GM12873 (cell line): ENCODE data around the gene DIS3L2.

Source experiments
- TF ChIP-seq, protein P1 (sequence below): IDR thresholded peaks from 2 replicates; pipeline ENCODE4 v1.5.1; 2012; ENCODE audit warnings: low read depth, mild to moderate bottlenecking, moderate library complexity, low read length, control low read depth; ENCODE audit not compliant: insufficient read depth; ENCODE audit errors: missing control alignments

Gene DIS3L2

DNA sequence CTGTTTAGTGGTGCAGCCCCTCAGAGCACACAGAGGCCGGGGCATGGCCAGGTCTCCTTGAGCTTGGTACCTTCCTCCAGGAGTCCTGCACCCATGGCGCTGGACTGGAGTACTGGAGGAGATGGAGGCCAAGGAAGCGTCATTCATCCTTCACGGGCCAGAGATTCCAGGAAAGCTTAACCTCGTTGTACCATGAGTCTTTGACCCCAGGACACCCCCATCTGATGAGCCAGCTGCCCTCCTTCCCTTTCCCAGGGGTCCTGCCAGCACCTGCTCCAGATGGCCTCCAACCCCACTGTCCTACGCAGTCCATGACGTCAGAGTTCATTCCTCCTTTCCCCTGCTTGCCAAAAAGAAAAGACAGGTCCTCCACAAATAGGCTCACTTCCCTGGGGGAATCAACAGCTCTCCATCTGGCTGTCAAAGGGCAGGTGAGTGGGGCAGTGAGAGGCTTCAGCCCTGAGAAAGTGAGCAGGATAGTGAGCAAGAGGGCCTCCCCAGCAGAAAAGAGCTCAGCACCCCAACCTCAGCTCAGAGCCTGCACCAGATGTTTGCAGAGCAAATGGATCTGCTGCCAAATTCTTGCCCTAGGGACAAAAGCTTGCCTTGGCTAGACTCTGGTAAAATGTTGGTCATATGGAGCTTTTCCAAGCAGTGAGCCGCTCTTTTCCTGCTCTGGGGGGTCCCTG lies 30.8 kb upstream of the DIS3L2 start:
- TF ChIP-seq, protein P1, sequence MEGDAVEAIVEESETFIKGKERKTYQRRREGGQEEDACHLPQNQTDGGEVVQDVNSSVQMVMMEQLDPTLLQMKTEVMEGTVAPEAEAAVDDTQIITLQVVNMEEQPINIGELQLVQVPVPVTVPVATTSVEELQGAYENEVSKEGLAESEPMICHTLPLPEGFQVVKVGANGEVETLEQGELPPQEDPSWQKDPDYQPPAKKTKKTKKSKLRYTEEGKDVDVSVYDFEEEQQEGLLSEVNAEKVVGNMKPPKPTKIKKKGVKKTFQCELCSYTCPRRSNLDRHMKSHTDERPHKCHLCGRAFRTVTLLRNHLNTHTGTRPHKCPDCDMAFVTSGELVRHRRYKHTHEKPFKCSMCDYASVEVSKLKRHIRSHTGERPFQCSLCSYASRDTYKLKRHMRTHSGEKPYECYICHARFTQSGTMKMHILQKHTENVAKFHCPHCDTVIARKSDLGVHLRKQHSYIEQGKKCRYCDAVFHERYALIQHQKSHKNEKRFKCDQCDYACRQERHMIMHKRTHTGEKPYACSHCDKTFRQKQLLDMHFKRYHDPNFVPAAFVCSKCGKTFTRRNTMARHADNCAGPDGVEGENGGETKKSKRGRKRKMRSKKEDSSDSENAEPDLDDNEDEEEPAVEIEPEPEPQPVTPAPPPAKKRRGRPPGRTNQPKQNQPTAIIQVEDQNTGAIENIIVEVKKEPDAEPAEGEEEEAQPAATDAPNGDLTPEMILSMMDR, result no peak

DNA sequence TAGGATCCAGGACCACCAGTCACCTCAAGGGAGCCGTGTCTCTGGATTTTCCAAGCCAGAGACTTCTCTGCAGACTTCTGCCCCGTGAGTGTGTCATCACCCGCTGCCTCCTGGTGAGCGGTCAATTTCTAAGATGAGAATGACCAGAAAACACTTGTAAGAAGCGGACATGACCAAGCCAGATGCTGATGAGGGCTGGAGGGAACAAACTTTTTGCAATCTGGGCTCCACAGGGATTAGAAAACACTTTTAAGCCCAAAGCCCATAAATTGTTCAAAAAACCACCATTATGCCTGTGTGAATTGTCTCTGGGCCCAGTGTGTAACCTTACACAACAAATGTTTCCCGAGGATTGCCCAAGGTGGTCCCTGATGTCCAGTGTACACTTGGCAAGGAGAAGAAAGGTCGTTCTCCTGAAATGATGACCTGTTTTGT lies 30.0 kb upstream of the DIS3L2 start:
- TF ChIP-seq, protein P1, result no peak

DNA sequence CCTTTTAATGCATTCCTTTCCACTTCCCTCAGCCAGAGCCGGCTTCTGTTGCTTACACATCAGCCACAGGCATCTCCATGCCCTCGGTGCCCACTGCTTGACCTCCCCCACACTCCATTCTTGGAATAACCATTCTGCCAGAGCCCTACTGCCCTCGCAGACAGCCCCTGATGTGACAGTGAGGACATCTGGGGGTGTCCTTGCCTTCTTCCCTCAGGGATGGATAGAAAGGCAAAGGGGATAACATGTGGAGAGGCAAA lies 28.9 kb upstream of the DIS3L2 start:
- TF ChIP-seq, protein P1, result no peak

DNA sequence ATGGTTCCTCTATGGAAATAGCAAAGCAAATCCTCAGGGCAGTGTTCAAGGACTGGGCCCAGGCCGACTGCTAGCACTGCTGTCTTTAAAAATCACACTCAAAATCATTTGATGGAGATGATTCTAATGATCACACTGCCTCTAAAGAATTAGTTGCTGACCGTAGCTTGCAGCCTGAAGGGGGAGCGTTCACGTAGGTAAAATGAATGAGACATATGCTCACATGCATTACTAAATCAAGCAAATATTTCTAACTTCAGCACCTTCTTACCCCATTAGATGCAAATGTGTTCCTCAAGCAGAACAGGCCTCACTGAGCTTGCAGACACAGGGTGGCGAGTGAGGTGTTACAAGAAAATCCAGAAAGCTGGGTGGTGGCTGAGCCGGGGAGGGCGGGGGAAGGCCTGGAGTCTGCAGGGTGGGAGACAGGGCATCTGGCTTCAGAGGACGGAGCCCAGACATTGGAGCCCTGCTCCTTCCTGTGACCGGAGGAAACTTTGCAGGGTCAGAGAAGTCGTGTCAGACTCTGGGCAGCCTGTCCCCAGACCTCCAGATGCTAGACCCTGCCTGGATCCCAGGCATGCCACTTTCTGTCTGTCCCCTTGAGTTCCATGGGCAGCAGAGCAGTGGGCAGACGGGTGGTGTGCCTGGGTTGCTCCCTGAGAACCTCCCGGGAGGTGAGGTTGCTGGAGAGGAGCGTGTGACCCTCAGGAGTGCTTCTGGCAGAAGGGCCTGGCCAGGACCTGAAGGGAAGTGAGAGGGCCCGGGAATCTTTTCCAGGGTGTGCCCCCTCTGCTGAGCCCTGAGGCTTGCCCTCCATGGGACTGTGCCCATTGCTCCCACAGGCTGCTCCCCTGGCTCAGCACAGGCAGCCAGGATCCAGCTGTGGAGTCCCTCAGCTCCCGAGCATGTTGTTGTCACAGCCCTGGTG lies 28.3 kb upstream of the DIS3L2 start:
- TF ChIP-seq, protein P1, result no peak

DNA sequence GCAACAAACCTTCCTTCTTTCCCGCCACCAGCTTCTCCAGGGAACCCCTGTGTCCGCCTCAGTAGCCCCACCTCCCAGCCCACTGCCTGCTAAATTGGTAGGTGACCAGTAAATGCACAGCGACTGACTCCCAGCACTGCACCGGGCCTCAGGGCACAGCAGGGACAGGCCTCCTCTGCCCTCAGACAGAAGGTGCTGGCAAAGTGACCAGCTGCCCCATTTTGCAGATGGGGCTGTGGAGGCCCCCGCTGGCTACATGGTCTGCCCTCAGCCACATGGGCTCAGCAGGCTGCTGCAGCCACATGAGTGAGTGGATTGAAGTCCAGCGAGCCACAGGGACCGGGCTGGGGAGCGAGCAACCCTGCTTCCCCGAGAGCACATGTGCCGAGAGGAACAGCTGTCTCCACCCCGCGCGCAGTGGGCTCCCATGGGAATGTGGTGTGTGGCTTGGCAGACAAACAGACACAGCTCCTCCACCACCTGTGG lies 27.6 kb upstream of the DIS3L2 start:
- TF ChIP-seq, protein P1, result no peak

DNA sequence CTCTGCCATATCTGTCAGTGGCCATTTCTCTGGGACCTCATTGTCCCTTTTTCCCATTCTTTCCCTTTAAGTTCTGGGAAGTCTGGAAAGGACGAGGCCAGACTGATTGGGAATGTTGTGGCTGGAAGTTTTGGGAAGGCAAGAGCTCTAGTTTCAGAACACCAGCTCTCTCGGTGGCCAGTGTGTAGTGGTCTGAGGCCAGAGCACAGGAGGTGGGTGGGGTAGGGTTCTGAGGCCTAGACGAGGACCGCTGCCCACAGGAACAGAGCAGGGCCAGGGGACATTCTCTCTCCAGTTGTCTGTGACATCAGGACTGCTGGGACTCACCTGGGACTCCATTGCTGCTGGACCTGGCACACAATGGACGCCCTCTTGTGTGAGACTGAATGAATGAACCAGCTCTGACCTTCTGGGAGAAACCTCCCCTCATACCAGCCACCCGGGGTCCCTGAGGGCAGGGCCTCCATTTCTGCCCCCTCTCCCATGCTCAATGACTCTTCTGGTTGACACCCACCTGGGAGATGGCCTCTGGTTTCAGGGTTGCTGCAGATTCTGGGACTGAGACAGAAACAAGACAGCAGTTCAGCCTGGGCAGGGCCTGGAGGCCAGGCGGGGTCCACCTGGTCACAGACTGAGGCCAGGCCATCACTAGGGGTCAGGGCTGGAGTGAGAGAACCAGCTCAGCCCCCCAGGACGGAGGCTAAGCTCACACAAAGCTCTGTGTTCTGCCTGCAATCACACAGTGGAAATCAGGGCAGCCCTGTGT lies 26.9 kb upstream of the DIS3L2 start:
- TF ChIP-seq, protein P1, result no peak

DNA sequence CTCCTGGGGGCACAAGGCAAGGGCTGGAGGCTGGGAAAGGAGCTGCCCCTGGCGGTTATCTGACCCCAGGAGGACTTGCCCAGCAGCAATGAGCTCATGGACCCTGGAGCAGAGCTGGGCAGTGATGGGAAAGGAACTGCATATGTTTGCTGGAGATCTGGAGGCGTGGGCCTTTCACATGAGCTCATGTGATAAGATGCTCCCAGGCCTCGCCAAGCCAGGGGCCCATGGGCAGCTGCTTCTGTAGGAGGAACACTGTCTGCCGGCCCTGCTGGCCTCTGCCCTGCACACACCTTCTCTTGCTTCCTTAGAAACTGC lies 26.3 kb upstream of the DIS3L2 start:
- TF ChIP-seq, protein P1, result no peak
